ENCODE data around the gene FAM20A.

- TF ChIP-seq CTCF (IDR thresholded peaks at IDR 0.05) = no peak
- TF ChIP-seq POLR2A (IDR thresholded peaks at IDR 0.05) = no peak
- TF ChIP-seq POLR2AphosphoS5 (IDR thresholded peaks at IDR 0.05) = no peak
These were observed 9.6 kb downstream of the FAM20A start for GRCh38 chr17:68591583-68591982.

Measured in sigmoid colon (tissue), 4 donors.